Bone marrow (tissue), 2 donors: ENCODE results near the gene INTS1.
A peak's percentile ranks its signal among the peaks of the same experiment; 100 is the strongest.

Source experiments
- DNase-seq, 2 donors: peaks; one replicate each; lab custom pipeline; 2025; lab: John Stamatoyannopoulos, UW

Gene INTS1

DNA sequence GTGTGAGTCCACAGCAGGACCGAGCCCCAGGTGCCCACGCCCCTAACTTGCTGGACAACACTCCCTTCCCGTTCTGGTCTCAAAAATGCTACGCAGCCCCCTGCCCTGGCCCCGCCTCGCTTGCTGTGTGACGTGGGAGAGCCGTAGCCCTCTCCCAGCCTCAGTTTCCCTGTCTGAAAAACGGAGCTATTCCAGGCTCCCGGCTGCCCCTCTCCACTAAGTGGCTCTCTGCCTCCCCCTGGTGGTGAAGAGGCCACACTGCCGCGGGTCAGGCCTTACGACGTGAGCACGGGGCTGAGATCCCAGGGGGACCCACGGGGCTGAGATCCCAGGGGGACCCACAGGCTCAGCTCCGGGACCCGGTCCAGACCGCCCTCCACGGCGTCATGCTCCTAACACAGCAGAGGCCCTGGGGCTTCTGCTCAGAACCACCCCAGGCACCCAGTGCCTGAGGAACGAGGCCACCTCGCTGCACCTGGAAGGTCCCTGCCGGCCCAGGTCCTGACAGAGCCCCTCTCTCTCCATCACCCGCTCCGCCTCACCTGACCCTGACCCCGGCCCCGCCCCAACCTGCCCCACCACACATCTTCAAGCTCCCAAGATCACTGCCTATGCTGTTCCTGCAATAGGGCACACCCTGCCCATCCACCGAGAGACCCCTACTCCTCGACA lies 71.6 kb downstream of the INTS1 start:
- DNase-seq: peak; percentile 13 to 45

DNA sequence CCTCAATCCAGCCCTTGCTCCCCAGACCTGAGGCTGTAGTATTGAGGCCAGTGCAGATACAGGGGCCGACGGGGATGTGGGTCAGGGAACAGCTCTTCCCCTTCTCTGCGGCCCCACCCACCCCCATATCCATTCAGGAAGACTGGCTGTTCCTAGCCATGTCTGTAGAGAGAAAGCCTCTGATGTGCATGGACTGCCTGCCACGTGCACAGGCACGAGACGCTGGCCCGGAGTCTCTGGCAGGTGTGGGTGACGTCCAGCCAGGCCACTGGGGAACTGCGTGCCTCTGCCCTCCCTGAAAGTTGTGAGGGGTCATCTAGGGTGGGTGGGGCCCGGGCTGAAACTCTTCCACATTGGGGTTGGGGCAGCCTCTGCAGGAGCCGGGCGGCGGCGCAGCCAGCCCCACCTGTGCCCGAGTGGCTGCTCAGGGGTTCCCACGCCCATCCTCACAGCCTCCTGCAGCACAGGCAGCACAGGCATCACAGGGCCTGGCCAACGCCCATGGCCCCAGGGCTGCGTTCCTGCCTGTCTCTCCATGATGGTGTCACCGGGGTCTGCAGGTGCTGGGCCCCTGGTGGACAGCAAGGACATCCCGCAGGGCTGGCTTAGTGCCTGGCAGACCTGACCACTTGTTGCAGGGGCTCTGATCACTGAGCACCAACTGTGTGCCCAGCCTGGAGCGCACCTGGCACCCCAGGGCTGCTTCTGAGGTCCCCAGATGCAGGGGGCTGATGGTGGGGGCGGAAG lies 72.4 kb downstream of the INTS1 start:
- DNase-seq: no peak

DNA sequence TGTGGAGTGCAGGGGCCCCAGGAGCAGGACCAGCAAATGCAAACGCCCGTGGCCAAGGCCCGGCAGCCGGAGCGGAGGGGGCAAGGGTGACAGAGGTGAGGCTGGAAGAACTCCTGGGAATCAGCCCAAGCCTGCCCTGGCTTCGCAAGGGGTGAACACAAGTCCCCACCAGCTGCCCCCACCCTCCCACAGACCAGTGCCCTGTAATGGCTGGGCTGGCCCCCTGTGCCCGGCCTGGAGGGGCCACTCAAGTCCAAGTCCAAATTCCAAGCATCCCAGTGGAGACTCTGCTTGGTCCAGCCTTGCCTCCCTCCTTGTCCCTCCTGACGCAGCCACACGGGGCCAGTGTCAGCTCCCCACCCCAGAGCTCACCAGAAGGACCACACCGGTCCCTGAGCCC lies 73.0 kb downstream of the INTS1 start:
- DNase-seq: no peak

DNA sequence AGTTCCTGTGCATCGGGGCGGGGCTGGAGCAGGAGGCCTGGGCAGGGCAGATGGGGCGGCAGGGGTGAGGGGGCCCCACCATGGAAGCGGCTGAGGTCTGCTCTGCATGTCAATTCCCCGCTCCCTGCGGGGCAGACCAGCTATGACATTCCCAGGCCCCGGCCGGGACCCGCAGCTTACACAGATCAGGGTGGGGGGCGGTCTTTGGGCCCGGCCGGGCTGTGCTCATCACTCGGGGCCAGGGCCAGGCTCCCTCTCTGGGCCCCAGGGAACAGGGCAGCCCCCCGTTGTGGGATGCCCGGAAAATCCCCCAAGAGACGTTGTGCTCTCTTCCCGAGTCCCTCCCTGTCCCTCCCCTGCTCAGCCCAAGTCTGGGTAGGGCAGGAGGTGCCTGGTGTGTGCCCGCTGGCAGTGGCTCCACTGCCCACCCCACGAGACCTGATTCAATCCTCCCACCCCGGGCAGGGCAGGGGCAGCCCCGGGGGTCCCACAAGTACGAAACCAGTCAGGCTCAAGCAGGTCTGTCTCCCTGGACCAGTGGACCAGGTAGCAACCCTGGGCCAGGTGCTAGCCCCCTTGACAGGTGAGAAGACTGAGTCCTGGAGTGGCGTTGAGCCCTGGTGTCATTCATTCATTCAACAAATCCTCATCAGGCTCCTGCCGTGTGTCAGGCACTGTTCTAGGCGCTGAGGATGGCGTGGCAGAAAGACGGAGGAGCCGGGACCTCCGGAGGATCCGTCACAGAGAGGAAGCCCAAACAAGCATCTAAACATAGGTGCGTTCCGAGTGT lies 73.9 kb downstream of the INTS1 start:
- DNase-seq: no peak

DNA sequence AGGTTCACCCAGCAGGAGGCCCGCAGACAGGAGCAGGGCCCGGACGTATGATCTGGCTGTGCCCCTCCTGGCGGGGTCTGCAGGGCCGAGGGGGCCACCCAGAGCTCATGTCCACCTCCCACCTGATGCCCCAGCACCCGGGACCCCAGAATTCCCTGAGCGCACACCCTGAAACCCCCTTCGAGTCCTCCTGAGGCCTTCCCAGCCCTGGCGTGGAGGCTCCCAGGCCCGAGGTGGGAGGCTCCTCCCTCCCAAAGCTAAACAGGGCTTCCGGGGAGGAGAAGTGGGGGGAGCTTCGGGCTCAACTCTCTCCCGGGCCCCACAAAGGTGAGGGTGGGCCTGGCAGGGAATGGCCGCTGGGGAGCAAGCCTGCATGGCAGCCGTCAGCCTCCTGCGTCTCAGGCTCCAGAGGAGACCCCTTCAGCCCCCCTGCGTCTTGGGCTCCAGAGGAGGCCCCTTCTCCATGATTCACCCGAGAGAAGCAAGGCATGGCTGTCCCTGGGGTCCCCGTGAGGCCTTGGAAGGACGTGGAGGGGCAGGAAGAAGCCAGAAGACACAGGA lies 75.2 kb downstream of the INTS1 start:
- DNase-seq: no peak

DNA sequence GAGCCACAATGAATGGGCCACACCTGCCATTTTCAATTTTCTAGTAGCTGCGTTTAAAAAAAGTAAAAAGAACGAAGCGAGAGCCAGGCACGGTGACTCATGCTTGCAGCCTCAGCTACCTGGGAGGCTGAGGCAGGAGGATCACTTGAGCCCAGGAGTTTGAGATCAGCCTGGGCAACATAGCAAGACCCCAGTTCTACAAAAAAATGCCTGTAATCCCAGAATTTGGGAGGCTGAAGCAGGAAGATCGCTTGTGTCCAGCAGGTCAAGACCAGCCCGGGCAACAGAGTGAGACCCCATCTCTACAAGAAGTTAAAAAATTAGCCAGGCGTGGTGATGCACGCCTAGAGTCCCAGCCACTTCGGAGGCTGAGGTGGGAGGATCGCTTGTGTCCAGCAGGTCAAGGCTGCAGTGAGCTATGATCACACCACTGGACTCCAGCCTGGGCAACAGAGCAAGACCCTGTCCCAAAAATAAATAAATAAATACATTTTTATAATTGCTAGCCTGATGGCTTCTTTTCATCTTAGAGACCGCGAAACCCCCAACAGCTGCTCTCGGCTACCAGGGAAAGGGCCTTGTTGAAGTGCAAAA lies 77.0 kb downstream of the INTS1 start:
- no peak for DNase-seq

DNA sequence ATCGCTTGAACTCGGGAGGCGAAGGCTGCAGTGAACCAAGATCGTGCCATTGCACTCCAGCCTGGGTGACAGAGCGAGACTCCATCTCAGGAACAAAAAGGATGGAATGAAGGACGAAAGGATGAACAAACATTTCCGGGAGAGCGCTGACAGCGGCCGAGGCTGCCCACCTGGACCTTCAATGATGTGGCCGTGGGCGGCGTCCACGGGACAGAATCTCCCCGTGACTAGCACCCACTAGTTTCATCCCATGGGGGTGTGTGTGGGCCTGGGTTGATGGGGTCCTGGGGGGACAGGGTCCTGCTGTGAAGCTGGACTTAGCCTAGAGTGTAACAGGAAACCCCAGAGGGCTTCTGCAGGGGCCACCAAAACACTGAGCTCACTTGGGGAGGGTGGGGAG lies 77.7 kb downstream of the INTS1 start:
- DNase-seq: no peak

DNA sequence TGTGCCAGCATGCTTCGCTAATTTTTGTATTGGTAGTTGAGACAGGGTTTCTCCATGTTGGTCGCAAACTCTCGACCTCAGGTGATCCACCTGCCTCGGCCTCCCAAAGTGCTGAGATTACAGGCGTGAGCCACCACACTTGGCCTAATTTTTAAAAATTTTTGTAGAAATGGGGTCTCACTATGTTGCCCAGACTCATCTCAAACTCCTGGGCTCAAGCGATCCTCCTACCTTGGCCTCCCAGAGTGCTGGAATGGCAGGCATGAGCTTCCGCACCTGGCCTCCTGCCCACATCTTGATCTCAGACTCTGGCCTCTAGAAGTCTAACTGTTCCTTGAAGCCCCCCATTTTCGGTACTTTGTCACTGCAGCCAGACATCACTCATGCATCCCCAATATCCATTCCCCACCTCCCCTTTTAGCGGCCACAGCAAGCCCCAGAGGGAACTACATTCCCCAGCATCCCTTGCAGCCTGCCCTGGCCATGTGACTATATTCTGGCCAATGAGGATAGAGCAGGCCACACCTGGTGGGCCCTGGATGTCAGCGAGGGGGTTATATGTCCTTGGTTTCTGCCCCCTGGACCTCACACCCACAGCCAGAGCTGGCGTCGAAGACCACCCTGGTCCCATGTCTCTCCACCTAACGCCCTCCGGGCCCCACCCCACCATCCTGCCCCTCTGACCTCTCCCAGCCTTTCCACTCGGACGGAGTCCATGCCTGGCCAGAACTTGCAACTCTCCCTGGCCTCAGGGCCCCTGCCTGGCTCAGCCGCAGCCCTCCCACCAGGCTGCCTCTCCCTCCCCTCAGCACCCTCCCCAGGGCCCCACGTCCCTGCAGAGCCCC lies 78.7 kb downstream of the INTS1 start:
- no peak for DNase-seq

DNA sequence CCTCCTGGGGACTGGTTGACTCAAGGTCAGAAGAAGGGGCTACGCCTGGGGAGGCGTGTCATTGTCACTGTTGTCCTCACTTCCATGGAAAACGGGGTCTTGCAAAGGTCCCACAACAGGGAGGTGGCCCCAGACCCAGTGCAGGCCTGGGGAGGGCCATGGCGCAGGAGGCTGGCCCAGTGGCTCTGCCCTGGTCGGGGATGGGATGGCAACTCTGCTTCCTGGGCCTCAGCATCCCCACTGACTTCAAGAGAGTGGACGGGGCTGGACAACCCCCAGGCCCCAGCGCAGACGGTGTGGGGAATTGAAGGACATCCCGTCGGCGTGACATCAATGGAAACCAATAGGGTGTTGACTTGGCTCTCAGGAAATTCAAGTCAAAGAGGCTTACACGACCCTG lies 80.1 kb downstream of the INTS1 start:
- DNase-seq: no peak

DNA sequence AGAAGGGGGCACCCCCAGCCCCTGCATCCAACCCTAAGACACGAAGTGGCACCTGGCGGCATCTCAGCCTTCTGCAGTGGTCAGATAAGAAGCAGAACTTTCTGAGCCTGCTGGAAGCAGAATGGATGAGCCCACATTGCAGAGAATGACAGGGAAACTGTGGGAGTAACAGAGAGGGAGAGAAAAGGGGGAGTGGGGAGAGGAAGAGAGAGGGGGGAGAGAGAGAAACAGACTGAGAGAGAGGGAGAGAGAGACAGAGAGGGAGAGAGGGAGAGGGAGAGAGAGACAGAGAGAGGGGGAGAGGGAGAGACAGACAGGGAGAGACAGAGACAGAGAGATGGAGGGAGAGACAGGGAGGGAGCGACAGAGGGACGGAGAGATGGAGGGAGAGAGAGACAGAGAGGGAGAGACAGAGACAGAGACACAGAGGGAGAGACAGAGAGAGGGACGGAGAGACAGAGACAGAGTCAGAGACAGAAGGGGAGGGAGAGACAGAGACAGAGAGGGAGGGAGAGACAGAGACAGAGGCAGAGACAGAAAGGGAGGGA lies 80.9 kb downstream of the INTS1 start:
- no peak for DNase-seq

DNA sequence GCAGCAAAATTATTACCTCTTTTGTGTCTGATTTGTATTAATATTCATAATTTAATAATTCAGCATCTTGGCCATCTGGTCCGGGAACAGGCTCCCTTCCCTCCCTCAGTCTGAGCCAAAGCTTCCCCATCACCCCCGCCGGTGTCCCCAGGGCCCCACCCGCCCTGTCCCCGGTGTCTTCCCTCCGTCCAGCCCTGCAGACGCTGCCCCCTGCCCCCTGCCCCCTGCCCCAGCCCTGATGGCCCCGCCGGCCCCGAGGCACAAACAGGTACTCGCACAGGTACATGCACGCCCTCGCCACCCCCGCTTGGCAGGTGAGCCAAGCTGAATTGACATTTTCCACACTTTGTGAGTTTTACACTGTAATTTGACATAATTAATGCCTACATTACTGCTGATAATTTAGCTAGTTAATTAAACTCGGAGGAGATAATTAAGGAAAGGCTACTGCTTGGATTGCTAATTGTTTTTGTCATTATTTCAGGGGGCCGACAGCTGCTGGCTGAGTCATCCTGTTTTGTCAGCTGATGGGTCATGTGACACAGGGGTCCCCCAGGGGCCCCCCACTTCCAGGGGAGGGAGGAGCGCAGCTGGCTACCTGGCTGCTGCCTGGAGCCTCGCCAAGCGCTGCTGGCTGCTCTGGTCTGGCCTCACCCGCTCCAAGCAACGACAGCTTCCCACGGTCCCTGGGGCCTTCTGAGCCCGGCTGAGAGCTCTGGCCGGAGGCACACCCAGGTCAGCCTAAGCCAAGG lies 81.5 kb downstream of the INTS1 start:
- no peak for DNase-seq

DNA sequence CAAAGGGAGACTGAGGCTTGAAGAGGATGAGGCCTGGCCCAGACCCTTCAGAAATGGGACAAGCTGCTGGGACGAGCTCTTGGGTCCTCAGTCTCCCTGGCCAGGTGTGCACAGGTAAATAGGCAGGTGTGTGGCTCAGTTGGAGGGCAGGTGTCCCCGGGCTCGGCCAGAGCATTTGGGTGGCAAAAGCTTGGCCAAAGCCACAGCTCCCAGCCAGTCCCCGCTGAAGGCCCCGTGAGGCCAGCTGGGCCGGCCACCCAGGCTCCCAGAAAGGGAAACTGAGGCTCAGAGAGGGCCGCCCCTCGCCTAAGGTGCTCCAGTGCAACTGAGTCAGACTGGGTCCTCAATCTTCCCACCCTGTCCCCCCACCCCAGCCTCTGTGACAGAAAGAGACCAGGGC lies 82.2 kb downstream of the INTS1 start:
- DNase-seq: no peak

DNA sequence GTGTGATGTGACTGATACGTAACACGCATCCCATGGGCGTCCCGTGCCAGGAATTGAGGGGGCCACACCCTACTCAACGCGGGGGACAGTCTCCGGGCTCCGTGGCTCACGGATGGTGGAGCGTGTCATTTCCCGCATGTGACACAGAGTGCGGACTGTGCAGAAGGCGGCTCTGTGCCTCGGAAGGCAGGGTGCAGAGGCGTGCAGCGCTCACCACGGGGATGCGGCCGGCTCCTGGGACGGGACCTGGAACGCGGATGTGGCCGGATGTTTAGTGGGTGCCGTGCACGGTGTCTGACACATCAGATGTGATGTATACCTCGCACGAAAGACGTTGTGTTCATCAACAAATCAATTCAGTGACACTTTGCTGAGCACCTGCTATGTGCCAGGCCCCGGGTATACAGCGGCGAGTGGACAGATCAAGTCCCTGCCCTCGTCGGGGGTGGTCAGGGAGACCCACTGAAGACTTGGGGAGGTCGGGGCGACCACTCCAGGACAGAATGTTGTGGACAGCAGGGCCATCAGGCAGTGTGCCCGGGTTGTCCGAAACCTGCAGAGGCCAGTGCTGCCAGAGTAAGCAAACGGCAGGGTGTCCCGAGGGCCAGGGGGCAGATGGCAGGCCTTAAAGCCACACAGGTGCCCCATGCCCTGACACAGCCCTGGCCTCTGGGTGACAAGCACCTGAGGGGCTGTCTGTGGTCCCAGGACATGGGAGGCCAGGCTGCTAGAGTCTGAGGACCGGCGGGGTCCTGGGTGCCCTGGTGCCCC lies 83.0 kb downstream of the INTS1 start:
- DNase-seq: no peak
